GM12891 (cell line): ENCODE measurements around the gene ATG4A. TPM values are rescaled to one million over a fixed set of nuclear protein-coding genes. Genes with fewer than 3 reads are reported as not detected.

ENCODE experiments used
- DNase-seq: peaks from one replicate; pipeline ENCODE4 v3.0.0; 2011; ENCODE audit warnings: low spot score; ENCODE audit not compliant: insufficient read length
- FAIRE-seq: peaks from 2 replicates; lab custom pipeline; 2011; peaks lifted over from hg19 to GRCh38; lab: Jason Lieb, UNC
- PAX5 ChIP-seq: IDR thresholded peaks from 2 replicates; pipeline ENCODE4 v1.6.1; 2011; ENCODE audit warnings: low read length, moderate library complexity, mild to moderate bottlenecking; ENCODE audit not compliant: insufficient read depth, severe bottlenecking
- POLR2A ChIP-seq: IDR thresholded peaks from 2 replicates; pipeline ENCODE4 v1.6.1; 2011; ENCODE audit warnings: low read depth, low read length, control low read depth
- POLR2AphosphoS5 ChIP-seq: IDR thresholded peaks from 2 replicates; pipeline ENCODE4 v1.6.1; 2011; ENCODE audit warnings: low read depth, low read length, control low read depth
- POU2F2 ChIP-seq: IDR thresholded peaks from 2 replicates; pipeline ENCODE4 v1.6.1; 2011; ENCODE audit warnings: low read depth, mild to moderate bottlenecking, control low read depth, low read length, moderate library complexity
- SPI1 ChIP-seq: IDR thresholded peaks from 2 replicates; pipeline ENCODE4 v1.6.1; 2011; ENCODE audit warnings: low read depth, low read length, control low read depth
- TAF1 ChIP-seq: IDR thresholded peaks from 2 replicates; pipeline ENCODE4 v1.6.1; 2011; ENCODE audit warnings: low read depth, low read length, control low read depth
- polyA plus RNA-seq: library from polyadenylated mRNA; unstranded; fragments of >200 nt; gene quantifications from one replicate; pipeline ENCODE4 v1.2.1, GENCODE V29; 2012; ENCODE audit warnings: low read depth, missing spikeins, inconsistent platforms; ENCODE audit not compliant: missing spikeins

ATG4A gene, protein sequence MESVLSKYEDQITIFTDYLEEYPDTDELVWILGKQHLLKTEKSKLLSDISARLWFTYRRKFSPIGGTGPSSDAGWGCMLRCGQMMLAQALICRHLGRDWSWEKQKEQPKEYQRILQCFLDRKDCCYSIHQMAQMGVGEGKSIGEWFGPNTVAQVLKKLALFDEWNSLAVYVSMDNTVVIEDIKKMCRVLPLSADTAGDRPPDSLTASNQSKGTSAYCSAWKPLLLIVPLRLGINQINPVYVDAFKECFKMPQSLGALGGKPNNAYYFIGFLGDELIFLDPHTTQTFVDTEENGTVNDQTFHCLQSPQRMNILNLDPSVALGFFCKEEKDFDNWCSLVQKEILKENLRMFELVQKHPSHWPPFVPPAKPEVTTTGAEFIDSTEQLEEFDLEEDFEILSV
- 9.2 TPM for polyA plus RNA-seq

DNA sequence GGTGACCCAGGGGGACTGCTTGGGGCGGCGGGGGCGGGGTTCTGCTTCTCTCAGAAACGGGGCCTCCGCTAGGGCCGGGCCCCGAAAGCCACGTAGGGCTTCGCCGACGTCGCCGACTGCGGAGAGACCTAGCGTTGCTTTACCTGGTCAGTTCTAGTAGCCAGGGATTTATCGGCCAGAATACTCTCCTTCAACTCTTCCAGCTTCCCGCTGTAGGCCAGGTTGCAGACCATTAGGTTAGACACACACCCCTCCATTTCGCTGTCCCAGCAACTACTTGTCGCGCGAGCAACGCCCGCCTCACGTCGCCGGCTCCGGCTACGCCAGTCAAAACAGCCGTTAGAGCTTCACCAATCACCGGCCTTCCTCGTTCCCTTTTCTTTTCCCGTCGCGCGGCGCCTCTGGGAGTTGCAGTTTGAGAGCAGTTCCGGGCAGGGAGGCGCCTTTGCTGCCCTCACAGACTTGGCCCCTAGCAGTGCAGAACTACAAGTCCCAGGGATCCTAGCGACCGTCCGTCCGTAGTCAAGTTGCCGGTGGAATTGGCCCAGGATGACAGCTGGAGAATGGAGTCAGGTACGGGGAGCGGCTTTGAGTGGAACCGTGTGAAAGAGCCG, at the start of gene ATG4A, which contains the start of gene PSMD10:
Gene ATG4A (plus strand): TSS at position 515 of the 614 bp plus-strand sequence. CDS start 49 bp downstream, at position 564.
Gene PSMD10 (minus strand): TSS at position 279 of the 614 bp plus-strand sequence. CDS start 22 bp downstream, at position 257.
- TF ChIP-seq POU2F2: no peak
- no peak; the same call in 1 of the 2 replicates for TF ChIP-seq TAF1
- TF ChIP-seq PAX5: no peak
- peak; percentile 44; the same call in 1 of the 2 replicates for TF ChIP-seq POLR2AphosphoS5
- TF ChIP-seq POLR2A: no peak; the same call in 1 of the 2 replicates
- TF ChIP-seq SPI1: no peak
- peak; percentile 98 for FAIRE-seq
- DNase-seq: peak; percentile 26

DNA sequence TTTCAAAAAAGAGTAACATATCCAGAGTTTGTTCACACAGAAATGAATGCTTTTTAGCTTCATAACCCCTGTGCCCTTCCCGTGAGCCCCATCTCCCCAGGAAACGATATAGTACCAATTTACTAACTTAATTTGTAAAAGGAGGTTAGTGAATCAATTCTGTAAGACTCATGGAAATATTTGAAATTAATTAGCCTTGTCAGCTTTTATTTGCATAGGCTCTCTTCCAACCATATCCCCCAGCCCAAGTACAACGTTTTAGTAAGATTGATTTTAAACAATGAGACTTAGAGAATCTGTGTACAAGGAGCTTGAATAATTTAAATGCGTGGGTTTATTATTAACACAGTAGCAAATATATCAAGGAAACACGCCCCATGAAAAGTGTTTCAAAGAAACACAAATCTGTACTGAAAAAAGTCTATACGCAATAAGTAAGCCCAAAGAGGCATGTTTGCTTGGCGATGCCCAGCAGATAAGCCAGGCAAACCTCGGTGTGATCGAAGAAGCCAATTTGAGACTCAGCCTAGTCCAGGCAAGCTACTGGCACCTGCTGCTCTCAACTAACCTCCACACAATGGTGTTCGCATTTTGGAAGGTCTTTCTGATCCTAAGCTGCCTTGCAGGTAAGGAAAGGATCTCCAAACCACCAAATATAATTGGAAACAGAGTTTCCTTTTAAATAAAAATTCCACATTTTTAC, 46.9 kb upstream of the ATG4A start, which contains the start of gene VSIG1:
Gene VSIG1 (plus strand): TSS at position 512 of the 703 bp plus-strand sequence. CDS start 66 bp downstream, at position 578.
- no peak for TF ChIP-seq PAX5
- no peak for FAIRE-seq
- DNase-seq: no peak

DNA sequence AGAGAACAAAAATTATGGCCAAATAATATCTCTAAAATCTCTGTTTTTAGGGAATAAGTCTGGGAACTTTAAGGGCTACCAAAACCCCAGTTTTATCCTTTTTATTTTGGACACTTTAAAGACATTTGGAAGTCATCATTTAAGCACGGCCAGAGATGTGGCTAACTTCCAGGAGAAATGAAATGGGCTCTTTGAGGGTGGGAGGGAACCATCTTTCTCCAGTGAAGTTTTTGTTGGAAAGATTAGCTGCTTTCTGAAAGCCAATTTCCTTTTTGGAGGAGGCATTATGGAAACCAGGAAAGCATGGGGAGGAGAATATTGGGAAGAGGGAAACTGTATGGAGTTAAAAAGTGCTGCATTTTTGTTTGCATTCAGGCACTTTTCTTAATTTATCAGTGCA, 41.9 kb upstream of the ATG4A start:
- DNase-seq (no peak), FAIRE-seq (no peak)
- TF ChIP-seq PAX5: no peak
- TF ChIP-seq TAF1: no peak
- TF ChIP-seq POU2F2: no peak
- no peak for TF ChIP-seq POLR2AphosphoS5
- TF ChIP-seq POLR2A: no peak
- no peak for TF ChIP-seq SPI1

DNA sequence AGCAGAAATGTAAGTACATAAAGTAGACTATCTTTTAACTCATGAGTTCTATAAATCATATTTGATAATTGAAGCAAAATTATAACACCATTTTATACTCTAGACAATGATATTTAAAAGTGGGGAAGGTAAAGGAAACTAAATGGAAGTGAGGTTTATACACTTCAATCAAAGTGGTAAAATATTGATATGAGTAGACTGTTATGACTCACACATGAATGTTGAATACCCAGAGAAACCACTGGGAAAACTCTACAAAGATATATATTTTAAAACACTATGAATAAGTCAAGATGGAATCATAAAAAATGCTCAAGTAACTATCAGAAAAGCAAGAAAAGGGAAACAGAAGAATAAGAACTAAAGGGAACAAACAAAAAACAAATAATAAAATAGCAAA, 38.4 kb upstream of the ATG4A start:
- no peak for DNase-seq
- FAIRE-seq: no peak

DNA sequence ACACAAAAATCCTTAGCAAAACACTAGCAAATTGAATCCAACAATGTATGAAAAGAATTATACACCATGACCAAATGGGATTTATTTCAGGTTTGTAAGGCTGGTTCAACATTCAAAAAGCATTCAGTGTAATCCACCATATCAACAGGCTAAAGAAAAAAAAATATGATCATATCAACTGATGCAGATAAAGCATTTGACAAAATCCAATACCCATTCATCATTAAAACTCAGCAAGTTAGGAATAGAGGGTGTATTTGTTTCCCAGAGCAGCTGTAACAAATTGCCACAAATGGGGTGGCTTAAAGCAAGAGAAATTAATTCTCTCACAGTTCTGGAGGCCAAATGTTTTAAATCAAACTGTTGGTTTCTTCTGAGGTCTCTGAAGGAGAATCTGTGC, 36.0 kb upstream of the ATG4A start:
- DNase-seq: no peak
- no peak for TF ChIP-seq POLR2AphosphoS5
- TF ChIP-seq POU2F2: no peak
- no peak for TF ChIP-seq PAX5
- no peak for TF ChIP-seq TAF1
- no peak for TF ChIP-seq POLR2A
- TF ChIP-seq SPI1: no peak
- no peak for FAIRE-seq

More for the DNA sequence above, 38.4 kb upstream of the ATG4A start:
- TF ChIP-seq SPI1 (no peak), POLR2AphosphoS5 (no peak), PAX5 (no peak), TAF1 (no peak), POU2F2 (no peak), POLR2A (no peak)

DNA sequence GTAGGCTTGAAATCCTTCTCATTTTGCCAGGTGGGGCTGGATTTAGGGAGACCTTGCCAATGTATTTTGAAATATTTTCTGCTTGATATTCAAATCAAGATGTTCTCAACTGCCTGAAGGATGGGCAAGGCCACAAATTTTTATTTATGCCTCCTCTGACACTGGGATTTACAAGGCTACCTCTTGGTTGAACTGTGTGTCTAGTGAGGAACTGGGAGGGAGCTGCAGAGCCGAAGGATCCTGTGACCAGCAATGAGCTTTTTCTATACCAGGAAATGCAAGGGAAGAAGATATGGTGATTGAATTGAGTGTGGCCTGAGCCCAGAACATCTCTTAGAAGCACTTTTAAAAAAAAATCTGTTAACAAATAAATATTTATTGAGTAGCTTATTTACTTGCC, 31.8 kb upstream of the ATG4A start:
- TF ChIP-seq POU2F2 (no peak), SPI1 (no peak), POLR2A (no peak), PAX5 (no peak), POLR2AphosphoS5 (no peak), TAF1 (no peak)
- DNase-seq (no peak), FAIRE-seq (no peak)

DNA sequence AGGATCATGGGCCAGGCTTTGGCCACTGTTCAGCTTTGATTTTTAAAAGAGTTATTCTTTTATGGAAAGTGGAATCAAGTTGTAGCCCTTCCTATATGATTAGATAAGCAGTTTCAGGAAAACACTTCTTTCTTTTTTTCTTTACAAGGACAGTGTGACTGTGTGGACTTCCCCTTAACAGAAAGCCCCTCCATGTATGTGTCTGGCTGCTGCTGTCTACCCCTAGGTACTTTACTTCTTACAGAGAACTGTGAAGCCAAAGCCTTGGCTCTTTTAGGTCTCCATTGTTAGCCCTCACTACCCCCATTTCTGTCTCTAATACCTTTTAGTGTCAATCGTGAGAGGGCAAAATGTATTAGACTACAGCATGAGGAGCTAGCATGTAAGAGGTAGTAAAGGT, 27.6 kb upstream of the ATG4A start:
- FAIRE-seq (no peak), DNase-seq (no peak)
- TF ChIP-seq TAF1 (no peak), SPI1 (no peak)

DNA sequence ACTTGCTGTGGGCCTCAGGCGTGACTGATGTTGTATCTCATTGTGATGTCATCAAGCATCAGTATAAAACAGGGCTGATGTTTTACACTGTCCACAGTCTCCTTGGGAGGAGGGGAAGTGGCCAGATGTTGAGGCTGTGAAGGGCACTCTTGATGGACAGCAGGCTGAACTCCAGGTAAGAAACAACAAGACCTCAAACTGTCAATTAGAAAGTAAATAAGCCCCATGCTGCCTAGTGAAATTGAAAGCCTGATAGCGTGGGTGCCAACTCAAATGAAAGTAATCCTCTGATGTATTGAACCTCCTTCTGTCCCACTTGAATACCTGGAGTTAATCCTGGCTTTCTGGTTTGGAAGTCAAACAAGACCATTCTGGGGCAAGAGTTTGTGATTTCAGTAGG, 27.0 kb upstream of the ATG4A start:
- no peak for DNase-seq
- FAIRE-seq: peak; percentile 72
- TF ChIP-seq POU2F2 (no peak), POLR2A (no peak), PAX5 (no peak), POLR2AphosphoS5 (no peak), SPI1 (no peak), TAF1 (no peak)

DNA sequence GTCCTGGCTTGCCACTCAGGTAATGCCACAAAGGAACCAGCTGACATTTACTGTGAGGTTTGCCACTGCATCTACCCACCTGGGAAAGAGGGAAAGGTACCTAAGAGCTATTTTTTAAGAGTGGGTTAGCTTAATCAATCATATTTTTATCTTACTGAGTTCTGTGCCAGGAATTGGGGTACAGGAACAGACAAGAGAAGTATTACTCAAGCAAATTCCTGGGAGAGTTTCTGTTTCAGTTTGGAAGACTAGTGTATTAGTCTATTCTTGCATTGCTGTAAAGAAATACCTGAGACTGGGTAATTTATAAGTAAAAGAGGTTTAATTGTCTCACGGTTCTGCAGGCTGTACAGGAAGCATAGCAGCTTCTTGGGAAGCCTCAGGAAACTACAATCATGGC, 23.5 kb upstream of the ATG4A start:
- TF ChIP-seq PAX5: no peak
- TF ChIP-seq POU2F2: no peak
- no peak for TF ChIP-seq SPI1
- no peak for TF ChIP-seq POLR2A
- no peak for TF ChIP-seq POLR2AphosphoS5
- TF ChIP-seq TAF1: no peak
- FAIRE-seq: no peak
- DNase-seq: no peak
